ENCODE data around the gene USP54.

DNA sequence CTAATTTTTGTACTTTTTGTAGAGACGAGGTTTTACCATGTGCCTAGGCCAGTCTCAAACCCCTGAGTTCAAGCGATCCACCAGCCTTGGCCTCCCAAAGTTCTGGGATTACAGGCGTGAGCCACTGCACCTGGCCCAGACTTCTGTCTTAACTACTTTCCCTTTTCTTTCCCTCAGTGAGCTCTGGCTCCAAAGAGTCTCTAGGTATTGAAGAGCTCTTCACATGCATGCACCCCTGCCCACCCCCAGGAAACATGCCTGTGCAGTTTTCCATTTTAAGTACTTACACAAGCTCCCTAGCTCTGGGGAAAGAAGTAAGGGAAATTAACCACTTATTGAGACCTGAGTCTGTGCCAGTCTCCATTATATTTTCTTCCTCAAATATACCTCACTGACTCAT lies 48.1 kb upstream of the USP54 start:
- TF ChIP-seq, protein P1, sequence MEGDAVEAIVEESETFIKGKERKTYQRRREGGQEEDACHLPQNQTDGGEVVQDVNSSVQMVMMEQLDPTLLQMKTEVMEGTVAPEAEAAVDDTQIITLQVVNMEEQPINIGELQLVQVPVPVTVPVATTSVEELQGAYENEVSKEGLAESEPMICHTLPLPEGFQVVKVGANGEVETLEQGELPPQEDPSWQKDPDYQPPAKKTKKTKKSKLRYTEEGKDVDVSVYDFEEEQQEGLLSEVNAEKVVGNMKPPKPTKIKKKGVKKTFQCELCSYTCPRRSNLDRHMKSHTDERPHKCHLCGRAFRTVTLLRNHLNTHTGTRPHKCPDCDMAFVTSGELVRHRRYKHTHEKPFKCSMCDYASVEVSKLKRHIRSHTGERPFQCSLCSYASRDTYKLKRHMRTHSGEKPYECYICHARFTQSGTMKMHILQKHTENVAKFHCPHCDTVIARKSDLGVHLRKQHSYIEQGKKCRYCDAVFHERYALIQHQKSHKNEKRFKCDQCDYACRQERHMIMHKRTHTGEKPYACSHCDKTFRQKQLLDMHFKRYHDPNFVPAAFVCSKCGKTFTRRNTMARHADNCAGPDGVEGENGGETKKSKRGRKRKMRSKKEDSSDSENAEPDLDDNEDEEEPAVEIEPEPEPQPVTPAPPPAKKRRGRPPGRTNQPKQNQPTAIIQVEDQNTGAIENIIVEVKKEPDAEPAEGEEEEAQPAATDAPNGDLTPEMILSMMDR (conservative IDR thresholded peaks at IDR 0.05; ENCODE audit: low read length), result no peak
- TF ChIP-seq EZH2phosphoT487 (IDR thresholded peaks at IDR 0.05; ENCODE audit: borderline replicate concordance), result no peak
